Endothelial cell of umbilical vein (primary cell): ENCODE data around the gene EBI3. TPM values are rescaled to one million over a fixed set of nuclear protein-coding genes. Genes with fewer than 3 reads are reported as not detected.
"Not testable (repeated sequence)": the region's sequence is repeated elsewhere in the genome, so short reads cannot be mapped to it uniquely, and the experiment has no call there.

Experiments used
- BruUV-seq: library from RNA; stranded (reverse); fragments of 400-500 nt; replicated peaks from 2 replicates; lab custom pipeline; 2021; lab: Mats Ljungman, UMichigan
- CTCF ChIA-PET: fragments of 300-600, 350-600 bp; sonication (Branson Sonifier 250); formaldehyde crosslinking; loops from one replicate; lab custom pipeline; 2021; ENCODE audit warnings: antibody characterized with exemption, inconsistent platforms; lab: Charles Lee
- POLR2A ChIA-PET: fragments of 300-600, 350-600 bp; sonication (Branson Sonifier 250); formaldehyde crosslinking; loops from one replicate; lab custom pipeline; 2021; ENCODE audit warnings: antibody characterized with exemption, inconsistent platforms; lab: Charles Lee
- DNase-seq: peaks from one replicate; pipeline ENCODE4 v3.0.0-alpha.2; 2011; ENCODE audit warnings: low read depth, low spot score
- FAIRE-seq: peaks from 2 replicates; lab custom pipeline; 2011; peaks lifted over from hg19 to GRCh38; lab: Jason Lieb, UNC
- H2AFZ ChIP-seq: 2 replicates; pipeline ENCODE4 v1.6.0; 2012; ENCODE audit warnings: low read depth, low read length, control low read depth, inconsistent platforms
- H3K27ac ChIP-seq: 2 replicates; pipeline ENCODE4 v1.5.1; 2011; ENCODE audit warnings: low read depth, mild to moderate bottlenecking, control low read depth, low read length, moderate library complexity; ENCODE audit not compliant: insufficient read depth
- H3K27me3 ChIP-seq, 2 experiments: 2 replicates each; pipeline versions ENCODE4 v1.6.0 to v1.6.1; 2011; ENCODE audit warnings: low read length in 2 of 2, mixed read lengths in 1 of 2; ENCODE audit not compliant: control insufficient read depth in 2 of 2, insufficient read depth in 2 of 2
- H3K36me3 ChIP-seq, 2 experiments: 2 replicates in 1 of 2; 3 replicates in 1 of 2; pipeline ENCODE4 v1.5.1; 2011; ENCODE audit warnings: low read length in 2 of 2, mild to moderate bottlenecking in 1 of 2, moderate library complexity in 1 of 2; ENCODE audit not compliant: control insufficient read depth in 2 of 2, insufficient read depth in 2 of 2; ENCODE audit errors: extremely low read depth in 1 of 2
- H3K4me1 ChIP-seq: 3 replicates; pipeline ENCODE4 v1.5.1; 2011; ENCODE audit warnings: mild to moderate bottlenecking, low read length; ENCODE audit not compliant: control insufficient read depth, insufficient read depth; ENCODE audit errors: extremely low read depth
- H3K4me2 ChIP-seq: 2 replicates; pipeline ENCODE4 v1.6.1; 2011; ENCODE audit warnings: low read length, control low read depth, mixed read lengths; ENCODE audit not compliant: insufficient read depth
- H3K4me3 ChIP-seq, 3 experiments: fragments of 200-600 bp in 1 of 3; sonication (generic), shearing (Covaris generic) in 1 of 3; replicated peaks in 1 of 3; 2 replicates each; pipeline ENCODE4 v1.5.1; 2011 to 2016; ENCODE audit warnings: control low read depth in 3 of 3, low read length in 3 of 3, mild to moderate bottlenecking in 2 of 3, inconsistent platforms in 1 of 3, low read depth in 1 of 3, moderate library complexity in 1 of 3; ENCODE audit not compliant: insufficient read depth in 1 of 3
- H3K79me2 ChIP-seq: 2 replicates; pipeline ENCODE4 v1.6.0; 2012; ENCODE audit warnings: low read length, inconsistent platforms; ENCODE audit not compliant: control insufficient read depth, insufficient read depth
- H3K9ac ChIP-seq: replicated peaks from 2 replicates; pipeline ENCODE3; 2011; ENCODE audit warnings: low read length, control low read depth; ENCODE audit not compliant: insufficient read depth; ENCODE audit errors: extremely low read depth
- H3K9me1 ChIP-seq: replicated peaks from 3 replicates; pipeline ENCODE4 v1.6.0; 2011; ENCODE audit warnings: mild to moderate bottlenecking, low read length; ENCODE audit not compliant: control insufficient read depth, insufficient read depth; ENCODE audit errors: extremely low read depth
- H3K9me3 ChIP-seq: replicated peaks from 2 replicates; pipeline ENCODE4 v1.5.1; 2012; ENCODE audit warnings: low read length, inconsistent platforms; ENCODE audit not compliant: control insufficient read depth, insufficient read depth
- H4K20me1 ChIP-seq: replicated peaks from 2 replicates; pipeline ENCODE3; 2011; ENCODE audit warnings: mild to moderate bottlenecking, low read length; ENCODE audit not compliant: control insufficient read depth, insufficient read depth; ENCODE audit errors: extremely low read depth
- EZH2 ChIP-seq: IDR thresholded peaks from 2 replicates; pipeline ENCODE4 v1.6.1; 2012; ENCODE audit warnings: borderline replicate concordance, low read depth, mild to moderate bottlenecking, moderate library complexity, low read length, inconsistent platforms; ENCODE audit not compliant: severe bottlenecking
- FOS ChIP-seq: IDR thresholded peaks from 2 replicates; pipeline ENCODE4 v1.6.1; 2011; ENCODE audit warnings: mild to moderate bottlenecking, low read length, moderate library complexity, borderline replicate concordance; ENCODE audit not compliant: insufficient read depth
- GATA2 ChIP-seq: IDR thresholded peaks from 2 replicates; pipeline ENCODE4 v1.7.0; 2011; ENCODE audit warnings: low read depth, mild to moderate bottlenecking, moderate library complexity, mixed read lengths, low read length; ENCODE audit not compliant: insufficient read length, insufficient read depth
- JUN ChIP-seq: IDR thresholded peaks from 2 replicates; pipeline ENCODE4 v1.6.1; 2011; ENCODE audit warnings: borderline replicate concordance, low read depth; ENCODE audit not compliant: insufficient read length, insufficient read depth
- MYC ChIP-seq: IDR thresholded peaks from one replicate; pipeline ENCODE4 v1.6.1; 2011; ENCODE audit warnings: mild to moderate bottlenecking, low read depth, low read length
- POLR2A ChIP-seq: IDR thresholded peaks from 2 replicates; pipeline ENCODE4 v1.6.1; 2012; ENCODE audit warnings: low read depth, mild to moderate bottlenecking, control low read depth, low read length
- POLR2AphosphoS5 ChIP-seq: IDR thresholded peaks from 2 replicates; pipeline ENCODE4 v1.6.1; 2012; ENCODE audit warnings: low read depth, mild to moderate bottlenecking, control low read depth, low read length, moderate library complexity; ENCODE audit not compliant: insufficient read depth
- dilution Hi-C: fragments of 300-500 bp; cut with MboI; formaldehyde crosslinking; loops from one replicate; pipeline ENCODE4 v1.15.0; 2019; ENCODE audit warnings: low sequenced_read_pairs; ENCODE audit not compliant: extremely low pct_ligation_motif_present
- intact Hi-C: fragments of 100-400 bp; cut with micrococcal nuclease; formaldehyde crosslinking; loops from one replicate; pipeline ENCODE4 v1.10.0; 2022
- polyA plus RNA-seq, 4 experiments: library from polyadenylated mRNA; depleted of rRNA in 3 of 4; stranded (reverse) in 3 of 4; unstranded in 1 of 4; fragments of >200 nt; gene quantifications; 2 replicates each; pipeline versions ENCODE4 v1.2.1 to v1.2.3, GENCODE V29; 2011 to 2012; ENCODE audit warnings: missing spikeins in 1 of 4
- total RNA-seq: library from RNA; stranded (reverse); gene quantifications from 2 replicates; pipeline ENCODE4 v1.2.3, GENCODE V29; 2021
- TF ChIP-seq, protein P1 (sequence below): IDR thresholded peaks from 2 replicates; pipeline ENCODE4 v1.6.1; 2011; ENCODE audit not compliant: insufficient read depth, insufficient read length
- TF ChIP-seq, protein P2 (sequence below), 2 donors: IDR thresholded peaks; 1 replicate in 1 of 2; 2 replicates in 1 of 2; pipeline ENCODE4 v1.5.1; 2011; ENCODE audit warnings: low read length in 2 of 2, mild to moderate bottlenecking in 2 of 2, moderate library complexity in 2 of 2, control low read depth in 1 of 2, inconsistent platforms in 1 of 2, low read depth in 1 of 2; ENCODE audit not compliant: insufficient read depth in 1 of 2; ENCODE audit errors: extremely low read depth in 1 of 2

The EBI3 gene
- total and polyA plus RNA-seq, 2 donors (not counting 3 experiments of a cell fraction or from before 2014, with no cell fraction given), result 0.29 to 1.0 TPM

GRCh38 chr19:4272894-4273293, 43.6 kb downstream of the EBI3 start:
- Histone ChIP-seq H3K9me1 (no peaks in the 10 kb centered on the region), H3K27me3 (peaks cover 2 to 6% of the 10 kb centered on the region in 2 experiments), H3K27ac (no peak overlapping the region), H3K79me2 (no peaks in the 10 kb centered on the region), H3K4me1 (no peaks in the 10 kb centered on the region), H3K4me2 (no peak overlapping the region), H3K36me3 (peaks cover 0 to 7% of the 10 kb centered on the region in 2 experiments), H3K9ac (no peak overlapping the region), H3K4me3 (no peak overlapping the region), H4K20me1 (no peaks in the 10 kb centered on the region), H3K9me3 (no peaks in the 10 kb centered on the region), H2AFZ (no peak overlapping the region)
- intact Hi-C loops, result no loop called here
- FAIRE-seq, result no peak
- no peak for TF ChIP-seq EZH2
- no peak for TF ChIP-seq GATA2
- TF ChIP-seq POLR2A, result no peak
- TF ChIP-seq, protein P1, sequence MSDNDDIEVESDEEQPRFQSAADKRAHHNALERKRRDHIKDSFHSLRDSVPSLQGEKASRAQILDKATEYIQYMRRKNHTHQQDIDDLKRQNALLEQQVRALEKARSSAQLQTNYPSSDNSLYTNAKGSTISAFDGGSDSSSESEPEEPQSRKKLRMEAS, result no peak
- TF ChIP-seq MYC, result no peak
- TF ChIP-seq, protein P2, sequence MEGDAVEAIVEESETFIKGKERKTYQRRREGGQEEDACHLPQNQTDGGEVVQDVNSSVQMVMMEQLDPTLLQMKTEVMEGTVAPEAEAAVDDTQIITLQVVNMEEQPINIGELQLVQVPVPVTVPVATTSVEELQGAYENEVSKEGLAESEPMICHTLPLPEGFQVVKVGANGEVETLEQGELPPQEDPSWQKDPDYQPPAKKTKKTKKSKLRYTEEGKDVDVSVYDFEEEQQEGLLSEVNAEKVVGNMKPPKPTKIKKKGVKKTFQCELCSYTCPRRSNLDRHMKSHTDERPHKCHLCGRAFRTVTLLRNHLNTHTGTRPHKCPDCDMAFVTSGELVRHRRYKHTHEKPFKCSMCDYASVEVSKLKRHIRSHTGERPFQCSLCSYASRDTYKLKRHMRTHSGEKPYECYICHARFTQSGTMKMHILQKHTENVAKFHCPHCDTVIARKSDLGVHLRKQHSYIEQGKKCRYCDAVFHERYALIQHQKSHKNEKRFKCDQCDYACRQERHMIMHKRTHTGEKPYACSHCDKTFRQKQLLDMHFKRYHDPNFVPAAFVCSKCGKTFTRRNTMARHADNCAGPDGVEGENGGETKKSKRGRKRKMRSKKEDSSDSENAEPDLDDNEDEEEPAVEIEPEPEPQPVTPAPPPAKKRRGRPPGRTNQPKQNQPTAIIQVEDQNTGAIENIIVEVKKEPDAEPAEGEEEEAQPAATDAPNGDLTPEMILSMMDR (IDR thresholded peaks at IDR 0.05; ENCODE audit: extremely low read depth in 1 of 2, insufficient read depth in 1 of 2, low read depth in 1 of 2, low read length in 2 of 2), result no peak
- TF ChIP-seq FOS, result no peak
- no peak for TF ChIP-seq POLR2AphosphoS5
- TF ChIP-seq JUN, result no peak
- ChIA-PET CTCF (interaction anchor here (2.0 kb wide), 1 partner anchor 80 kb away, joined by 5 read pairs; no protein-coding TSS in a partner anchor), POLR2A (no interaction called here)
- BruUV-seq, result no TSS peak
- DNase-seq, result no peak
- dilution Hi-C loops, result no loop called here

DNA sequence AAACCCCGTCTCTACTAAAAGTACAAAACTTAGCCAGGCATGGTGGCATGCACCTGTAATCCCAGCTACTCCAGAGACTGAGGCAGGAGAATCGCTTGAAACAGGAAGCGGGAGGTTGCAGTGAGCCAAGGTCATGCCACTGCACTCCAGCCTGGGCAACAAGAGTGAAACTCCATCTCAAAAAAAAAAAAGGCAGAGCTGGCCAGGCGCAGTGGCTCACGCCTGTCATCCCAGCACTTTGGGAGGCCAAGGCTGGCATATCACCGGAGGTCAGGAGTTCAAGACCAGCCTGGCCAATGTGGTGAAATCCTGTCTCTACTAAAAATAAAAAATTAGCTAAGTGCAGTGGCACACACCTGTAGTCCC, 45.0 kb downstream of the EBI3 start:
- CTCF ChIA-PET, result interaction anchor here (1.2 kb wide), 1 partner anchor 64 kb away, joined by 3 read pairs; no protein-coding TSS in a partner anchor
- H3K27me3 ChIP-seq, result peaks cover 8 to 16% of the 10 kb centered on the region in 2 experiments
- FAIRE-seq, H3K79me2 ChIP-seq, H2AFZ ChIP-seq, H4K20me1 ChIP-seq, H3K27ac ChIP-seq, H3K9ac ChIP-seq, POLR2A ChIA-PET, H3K4me3 ChIP-seq, H3K9me3 ChIP-seq, intact Hi-C loops, H3K36me3 ChIP-seq, H3K4me2 ChIP-seq, BruUV-seq, dilution Hi-C loops, H3K9me1 ChIP-seq, H3K4me1 ChIP-seq, DNase-seq: not testable (repeated sequence)
